CD4-positive, alpha-beta T cell (primary cell): ENCODE data around the gene LINGO4. TPM values are rescaled to one million over a fixed set of nuclear protein-coding genes. Genes with fewer than 3 reads are reported as not detected.

Experiments used
- ATAC-seq: fragments of 200-7000 bp; cut with Tn5 transposase; one replicate; pipeline ENCODE4 v1.10.0; 2022; ENCODE audit warnings: mild to moderate bottlenecking; ENCODE audit not compliant: poor library complexity
- CTCF ChIA-PET: fragments of 350-600 bp; sonication (Branson Sonifier 250); formaldehyde crosslinking; loops from one replicate; lab custom pipeline; 2021; ENCODE audit warnings: antibody characterized with exemption, inconsistent platforms; lab: Charles Lee
- POLR2A ChIA-PET: fragments of 350-600 bp; sonication (Branson Sonifier 250); formaldehyde crosslinking; loops from one replicate; lab custom pipeline; 2021; ENCODE audit warnings: antibody characterized with exemption, inconsistent platforms; lab: Charles Lee
- DNase-seq, 14 experiments: peaks; one replicate each; pipeline ENCODE4 v3.0.0-alpha.2; 2013 to 2020; ENCODE audit warnings: mixed read lengths in 2 of 14
- H3K27ac ChIP-seq, 2 donors: one replicate each; pipeline versions ENCODE4 v1.5.1 to v1.7.0; 2013; ENCODE audit warnings: low read length in 2 of 2, low read depth in 1 of 2, mild to moderate bottlenecking in 1 of 2
- H3K27me3 ChIP-seq, 2 experiments: 1 replicate in 1 of 2; 2 replicates in 1 of 2; pipeline versions ENCODE4 v1.6.1 to v1.7.0; 2013; ENCODE audit warnings: low read length in 2 of 2, control low read depth in 1 of 2, mild to moderate bottlenecking in 1 of 2, moderate library complexity in 1 of 2; ENCODE audit not compliant: insufficient read depth in 2 of 2, control insufficient read depth in 1 of 2
- H3K36me3 ChIP-seq: one replicate; pipeline ENCODE4 v1.6.1; 2013; ENCODE audit warnings: low read length, control low read depth; ENCODE audit not compliant: insufficient read depth
- H3K4me1 ChIP-seq: one replicate; pipeline ENCODE4 v1.6.1; 2013; ENCODE audit warnings: low read length, control low read depth; ENCODE audit not compliant: insufficient read depth
- H3K4me3 ChIP-seq: one replicate; pipeline ENCODE4 v1.5.1; 2013; ENCODE audit warnings: mild to moderate bottlenecking, low read length, moderate library complexity
- H3K9me3 ChIP-seq, 2 experiments: 1 replicate in 1 of 2; 2 replicates in 1 of 2; pipeline versions ENCODE4 v1.6.1 to v1.7.0; 2013; ENCODE audit warnings: low read length in 2 of 2, mild to moderate bottlenecking in 2 of 2, control low read depth in 1 of 2, moderate library complexity in 1 of 2; ENCODE audit not compliant: control insufficient read depth in 1 of 2, insufficient read depth in 1 of 2
- H3K27ac Mint-ChIP-seq: one replicate; pipeline ENCODE4 v1.8.0; 2020; ENCODE audit warnings: mixed read lengths
- H3K27me3 Mint-ChIP-seq: one replicate; pipeline ENCODE4 v1.8.0; 2021; ENCODE audit warnings: mixed read lengths
- H3K36me3 Mint-ChIP-seq: one replicate; pipeline ENCODE4 v1.8.0; 2021; ENCODE audit warnings: low read depth, mixed read lengths
- H3K4me1 Mint-ChIP-seq: one replicate; pipeline ENCODE4 v1.8.0; 2021; ENCODE audit warnings: low read depth, mixed read lengths
- H3K4me3 Mint-ChIP-seq: one replicate; pipeline ENCODE4 v1.8.0; 2020; ENCODE audit warnings: mild to moderate bottlenecking, mixed read lengths
- H3K9me3 Mint-ChIP-seq: one replicate; pipeline ENCODE4 v1.8.0; 2020; ENCODE audit warnings: mixed read lengths
- CTCF ChIP-seq: fragments of 200-600 bp; IDR thresholded peaks from one replicate; pipeline ENCODE4 v1.8.0; 2022; ENCODE audit warnings: antibody characterized with exemption, mild to moderate bottlenecking
- intact Hi-C, 2 experiments: fragments of 100-400 bp; cut with DNase I in 1 of 2; cut with micrococcal nuclease in 1 of 2; formaldehyde crosslinking; loops; one replicate each; pipeline versions ENCODE4 v1.15.1 to v1.9.0; 2023 to 2025; cut with DNase I, micrococcal nuclease
- total RNA-seq, 174 experiments: library from RNA in 2 of 174; stranded (reverse) in 2 of 174; gene quantifications; one replicate each; pipeline ENCODE4 v1.2.3 and lab custom pipeline; 2021 to 2026

Gene LINGO4
- total RNA-seq, 2 experiments from 2014 or later, result 0.06 to 0.16 TPM

- peak overlapping the region; percentile 79 for H3K27ac Mint-ChIP-seq
- peaks cover 93% of the 10 kb centered on the region for H3K4me1 Mint-ChIP-seq
- Histone ChIP-seq H3K4me1 (peaks cover 94% of the 10 kb centered on the region), H3K36me3 (no peaks in the 10 kb centered on the region), H3K27ac (peak overlapping the region in 1 of 2 donors; percentile 64), H3K27me3 (no peaks in the 10 kb centered on the region), H3K4me3 (peak overlapping the region; percentile 49), H3K9me3 (no peaks in the 10 kb centered on the region)
- no peaks in the 10 kb centered on the region for H3K27me3 Mint-ChIP-seq
- no peaks in the 10 kb centered on the region for H3K9me3 Mint-ChIP-seq
- POLR2A ChIA-PET, result interaction anchor here (0.5 to 2.5 kb wide), 2 partner anchors 10 to 15 kb away, joined by 3 to 12 read pairs; no protein-coding TSS in a partner anchor
- DNase-seq, result no peak
- intact Hi-C loops, result no loop called here
- H3K4me3 Mint-ChIP-seq, result peak overlapping the region; percentile 59
- TF ChIP-seq CTCF, result no peak
- no peak for ATAC-seq
- no peaks in the 10 kb centered on the region for H3K36me3 Mint-ChIP-seq
- CTCF ChIA-PET, result interaction anchor here (0.9 to 1.6 kb wide), 4 partner anchors 9 to 67 kb away, joined by 3 to 5 read pairs (median 3); partner anchors contain the start of gene C2CD4D
These were observed 26.0 kb upstream of the LINGO4 start for GRCh38 chr1:151831256-151831591.

GRCh38 chr1:151830055-151830454, 24.8 kb upstream of the LINGO4 start:
- ATAC-seq, result no peak
- peaks cover 99% of the 10 kb centered on the region for H3K4me1 ChIP-seq
- Mint-ChIP-seq H3K27ac (peak overlapping the region; percentile 79), H3K27me3 (no peaks in the 10 kb centered on the region), H3K9me3 (no peaks in the 10 kb centered on the region), H3K4me3 (peak overlapping the region; percentile 59), H3K36me3 (no peaks in the 10 kb centered on the region), H3K4me1 (peaks cover 92% of the 10 kb centered on the region)
- ChIA-PET CTCF (interaction anchor here (0.6 to 1.6 kb wide), 6 partner anchors 10 to 449 kb away, joined by 3 to 5 read pairs (median 4); partner anchors contain the start of genes C2CD4D and MRPL9), POLR2A (interaction anchor here (1.1 to 2.5 kb wide), 5 partner anchors 8 to 79 kb away, joined by 4 to 12 read pairs (median 5); partner anchors contain the start of genes C2CD4D and THEM4)
- no peak for TF ChIP-seq CTCF
- H3K9me3 ChIP-seq, result no peaks in the 10 kb centered on the region
- peak overlapping the region; percentile 44 to 61 for H3K27ac ChIP-seq
- H3K36me3 ChIP-seq, result no peaks in the 10 kb centered on the region
- intact Hi-C loops, result no loop called here
- no peak for DNase-seq
- H3K4me3 ChIP-seq, result no peak overlapping the region
- H3K27me3 ChIP-seq, result no peaks in the 10 kb centered on the region

- Mint-ChIP-seq H3K27me3 (no peaks in the 10 kb centered on the region), H3K27ac (peak overlapping the region; percentile 79), H3K4me3 (peak overlapping the region; percentile 59), H3K4me1 (peaks cover 91% of the 10 kb centered on the region), H3K9me3 (no peaks in the 10 kb centered on the region), H3K36me3 (no peaks in the 10 kb centered on the region)
- ATAC-seq (no peak), DNase-seq (no peak)
- CTCF ChIA-PET, result interaction anchor here (0.7 to 1.6 kb wide), 5 partner anchors 11 to 94 kb away, joined by 3 to 5 read pairs (median 3); partner anchors contain the start of gene C2CD4D
- Histone ChIP-seq H3K27ac (peak overlapping the region; percentile 42 to 61), H3K4me1 (peaks cover 99% of the 10 kb centered on the region), H3K36me3 (no peaks in the 10 kb centered on the region), H3K27me3 (no peaks in the 10 kb centered on the region), H3K9me3 (no peaks in the 10 kb centered on the region), H3K4me3 (no peak overlapping the region)
- no peak for TF ChIP-seq CTCF
- intact Hi-C loops, result no loop called here
- POLR2A ChIA-PET, result interaction anchor here (1.1 to 2.5 kb wide), 6 partner anchors 9 to 79 kb away, joined by 4 to 12 read pairs (median 6); partner anchors contain the start of genes C2CD4D, TDRKH and THEM4
These were observed 24.3 kb upstream of the LINGO4 start for GRCh38 chr1:151829352-151830046.
